Prostate gland (tissue), 2 donors: ENCODE results near the gene DYSF. TPM values are rescaled to one million over a fixed set of nuclear protein-coding genes. Genes with fewer than 3 reads are reported as not detected.

Experiments
- DNase-seq: peaks from one replicate; pipeline ENCODE4 v3.0.0-alpha.2; 2019; ENCODE audit warnings: low spot score
- H3K27ac ChIP-seq, 2 donors: fragments of 200-600 bp; sonication (generic); 2 replicates each; pipeline ENCODE4 v1.5.1; 2017 to 2019
- H3K27me3 ChIP-seq: fragments of 200-600 bp; sonication (generic); replicated peaks from 2 replicates; pipeline ENCODE4 v1.5.1; 2019; ENCODE audit not compliant: insufficient read depth
- H3K36me3 ChIP-seq, 2 donors: fragments of 200-600 bp; sonication (generic); 1 replicate in 1 of 2; 2 replicates in 1 of 2; pipeline versions ENCODE4 v1.5.1 to v1.8.1; 2017 to 2019
- H3K4me1 ChIP-seq: fragments of 200-600 bp; sonication (generic); replicated peaks from 2 replicates; pipeline ENCODE4 v1.5.1; 2019
- H3K4me3 ChIP-seq, 2 donors: fragments of 200-600 bp; sonication (generic); 2 replicates each; pipeline ENCODE4 v1.5.1; 2017 to 2019
- H3K9me3 ChIP-seq: fragments of 200-600 bp; sonication (generic); 2 replicates; pipeline ENCODE4 v1.5.1; 2017
- POLR2A ChIP-seq: fragments of 450-650 bp; IDR thresholded peaks from one replicate; pipeline ENCODE4 v1.6.1; 2016; ENCODE audit warnings: antibody characterized with exemption, mild to moderate bottlenecking
- POLR2AphosphoS5 ChIP-seq: sonication (generic); formaldehyde crosslinking; IDR thresholded peaks from one replicate; pipeline ENCODE4 v1.6.1; 2017; ENCODE audit warnings: antibody characterized with exemption
- WGBS: methylation state at CpG from one replicate; pipeline ENCODE4 v1.1.5; 2018; 5-methylcytosine and 5-hydroxymethylcytosine counted together
- intact Hi-C: fragments of 100-400 bp; cut with DNase I; formaldehyde crosslinking; loops from one replicate; pipeline ENCODE4 v1.14.2; 2022
- total RNA-seq, 2 donors: library from RNA; depleted of rRNA; stranded (reverse); fragments of >200 nt; gene quantifications; one replicate each; pipeline ENCODE4 v1.1.0, GENCODE V29; 2016
- TF ChIP-seq, protein P1 (sequence below), 4 experiments: fragments of 200-600 bp in 2 of 4; fragments of 450-650 bp in 2 of 4; sonication (generic) in 2 of 4; IDR thresholded peaks; 1 replicate in 3 of 4; 2 replicates in 1 of 4; pipeline ENCODE4 v1.5.1; 2016 to 2019; ENCODE audit warnings: antibody characterized with exemption in 4 of 4, mild to moderate bottlenecking in 2 of 4, moderate library complexity in 2 of 4

DYSF gene
- total RNA-seq, 2 donors from 2014 or later: 5.9 to 9.4 TPM

DNA sequence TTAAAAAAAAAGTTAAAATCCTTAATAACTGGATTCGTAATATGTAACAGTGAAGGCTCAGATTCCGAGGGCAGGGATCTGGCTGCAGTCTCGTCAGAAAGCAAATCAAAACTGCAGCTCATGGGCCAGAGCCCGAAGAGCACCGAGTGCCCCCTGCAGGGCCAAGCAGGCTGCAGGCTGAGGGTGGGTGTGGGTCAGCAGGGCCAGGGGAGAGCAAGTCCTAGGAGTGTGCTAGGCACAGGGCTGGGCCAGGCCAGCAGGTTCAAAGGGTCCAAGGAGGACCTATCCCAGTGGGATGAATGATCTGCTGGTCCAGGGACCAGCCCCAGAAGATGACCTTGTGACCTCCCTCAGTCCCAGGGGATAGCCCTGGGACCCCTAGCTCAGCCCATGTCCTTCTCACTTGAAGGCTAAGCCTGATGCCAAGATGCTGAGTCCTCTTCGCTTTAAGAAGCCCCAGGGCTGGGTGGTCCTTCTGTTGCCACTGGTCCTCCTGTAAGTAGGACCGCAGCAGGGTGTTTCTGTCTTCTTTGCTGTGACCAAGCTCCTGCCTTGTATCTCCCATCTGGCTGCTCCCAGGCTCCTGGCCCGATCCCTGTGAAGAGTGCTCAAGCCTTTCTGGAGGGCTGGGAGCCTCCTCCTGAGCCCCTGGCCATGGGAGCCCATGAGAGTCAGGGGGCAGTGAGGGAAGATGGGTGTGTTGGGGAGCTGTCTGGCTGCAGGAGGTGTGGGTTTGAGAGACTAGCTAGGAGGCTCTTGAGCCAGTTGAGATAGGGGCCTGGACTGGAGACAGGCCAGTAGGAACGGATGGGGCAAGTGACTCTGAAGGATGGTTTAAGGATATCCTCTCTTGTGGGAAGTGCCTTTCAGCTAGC, 150.7 kb downstream of the DYSF start:
- no peaks in the 10 kb centered on the region for H3K27me3 ChIP-seq
- TF ChIP-seq, protein P1, sequence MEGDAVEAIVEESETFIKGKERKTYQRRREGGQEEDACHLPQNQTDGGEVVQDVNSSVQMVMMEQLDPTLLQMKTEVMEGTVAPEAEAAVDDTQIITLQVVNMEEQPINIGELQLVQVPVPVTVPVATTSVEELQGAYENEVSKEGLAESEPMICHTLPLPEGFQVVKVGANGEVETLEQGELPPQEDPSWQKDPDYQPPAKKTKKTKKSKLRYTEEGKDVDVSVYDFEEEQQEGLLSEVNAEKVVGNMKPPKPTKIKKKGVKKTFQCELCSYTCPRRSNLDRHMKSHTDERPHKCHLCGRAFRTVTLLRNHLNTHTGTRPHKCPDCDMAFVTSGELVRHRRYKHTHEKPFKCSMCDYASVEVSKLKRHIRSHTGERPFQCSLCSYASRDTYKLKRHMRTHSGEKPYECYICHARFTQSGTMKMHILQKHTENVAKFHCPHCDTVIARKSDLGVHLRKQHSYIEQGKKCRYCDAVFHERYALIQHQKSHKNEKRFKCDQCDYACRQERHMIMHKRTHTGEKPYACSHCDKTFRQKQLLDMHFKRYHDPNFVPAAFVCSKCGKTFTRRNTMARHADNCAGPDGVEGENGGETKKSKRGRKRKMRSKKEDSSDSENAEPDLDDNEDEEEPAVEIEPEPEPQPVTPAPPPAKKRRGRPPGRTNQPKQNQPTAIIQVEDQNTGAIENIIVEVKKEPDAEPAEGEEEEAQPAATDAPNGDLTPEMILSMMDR (IDR thresholded peaks at IDR 0.05): no peak
- TF ChIP-seq POLR2A (no peak), POLR2AphosphoS5 (no peak)
- H3K4me3 ChIP-seq: no peak overlapping the region
- H3K27ac ChIP-seq: no peak overlapping the region
- 72% methylated on average over 9 of the region's 9 CpGs for WGBS
- no peaks in the 10 kb centered on the region for H3K36me3 ChIP-seq
- H3K4me1 ChIP-seq: no peaks in the 10 kb centered on the region
- H3K9me3 ChIP-seq: no peaks in the 10 kb centered on the region
- intact Hi-C loops: no loop called here
- no peak for DNase-seq

DNA sequence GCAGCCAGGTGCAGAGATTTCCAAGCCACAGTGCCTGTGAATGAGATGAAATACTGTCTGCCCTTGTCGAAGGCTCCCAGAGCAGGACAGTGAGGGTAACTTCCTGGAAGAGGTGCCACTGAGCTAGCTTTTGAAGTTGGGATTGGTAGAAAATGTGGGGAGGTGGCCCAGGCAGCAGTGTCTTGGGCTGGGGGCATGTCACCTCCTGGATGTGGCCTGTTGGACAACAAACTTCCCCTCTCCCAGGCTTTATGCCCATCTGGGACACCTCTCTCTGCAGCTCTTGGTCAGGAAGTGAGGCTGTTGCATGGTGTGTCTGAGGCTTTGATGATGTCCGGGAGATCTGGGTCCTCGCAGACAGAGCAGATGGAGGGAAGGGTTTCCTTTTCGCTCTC, 151.4 kb downstream of the DYSF start:
- TF ChIP-seq POLR2AphosphoS5 (no peak), POLR2A (no peak)
- TF ChIP-seq, protein P1 (IDR thresholded peaks at IDR 0.05): no peak
- 69% methylated on average over 4 of the region's 4 CpGs for WGBS
- Histone ChIP-seq H3K9me3 (no peaks in the 10 kb centered on the region), H3K4me1 (no peaks in the 10 kb centered on the region), H3K27ac (no peak overlapping the region), H3K4me3 (no peak overlapping the region), H3K27me3 (no peaks in the 10 kb centered on the region), H3K36me3 (no peaks in the 10 kb centered on the region)
- intact Hi-C loops: no loop called here
- no peak for DNase-seq

DNA sequence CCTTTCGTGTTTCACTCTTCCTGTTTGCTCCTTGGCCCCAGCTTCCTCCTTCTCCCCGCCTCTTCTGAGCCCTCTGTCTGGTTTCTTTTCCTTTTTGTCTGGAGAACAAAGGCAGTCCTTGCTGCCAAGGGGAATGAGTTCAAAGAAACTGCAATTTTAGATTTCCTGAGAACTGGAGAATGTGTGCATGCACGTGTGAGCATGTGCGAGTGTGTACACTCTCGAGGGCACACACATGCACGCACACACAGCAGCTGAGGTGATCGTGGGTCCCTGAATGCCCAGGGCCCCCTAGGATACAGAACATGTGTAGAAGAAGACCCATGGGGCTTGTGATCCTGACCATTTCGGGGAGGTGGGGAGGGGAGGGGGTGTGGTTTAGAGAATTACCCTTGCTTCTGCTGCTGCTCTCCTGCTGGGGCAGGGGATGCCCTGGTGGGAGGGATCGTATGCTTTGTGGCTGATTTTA, 151.8 kb downstream of the DYSF start:
- H3K36me3 ChIP-seq: no peaks in the 10 kb centered on the region
- intact Hi-C loops: no loop called here
- DNase-seq: no peak
- H3K27ac ChIP-seq: no peak overlapping the region
- no peaks in the 10 kb centered on the region for H3K27me3 ChIP-seq
- no peaks in the 10 kb centered on the region for H3K4me1 ChIP-seq
- H3K9me3 ChIP-seq: no peaks in the 10 kb centered on the region
- TF ChIP-seq POLR2A: no peak
- TF ChIP-seq, protein P1 (IDR thresholded peaks at IDR 0.05): no peak
- no peak for TF ChIP-seq POLR2AphosphoS5
- H3K4me3 ChIP-seq: no peak overlapping the region
- 53% methylated on average over 9 of the region's 9 CpGs for WGBS

DNA sequence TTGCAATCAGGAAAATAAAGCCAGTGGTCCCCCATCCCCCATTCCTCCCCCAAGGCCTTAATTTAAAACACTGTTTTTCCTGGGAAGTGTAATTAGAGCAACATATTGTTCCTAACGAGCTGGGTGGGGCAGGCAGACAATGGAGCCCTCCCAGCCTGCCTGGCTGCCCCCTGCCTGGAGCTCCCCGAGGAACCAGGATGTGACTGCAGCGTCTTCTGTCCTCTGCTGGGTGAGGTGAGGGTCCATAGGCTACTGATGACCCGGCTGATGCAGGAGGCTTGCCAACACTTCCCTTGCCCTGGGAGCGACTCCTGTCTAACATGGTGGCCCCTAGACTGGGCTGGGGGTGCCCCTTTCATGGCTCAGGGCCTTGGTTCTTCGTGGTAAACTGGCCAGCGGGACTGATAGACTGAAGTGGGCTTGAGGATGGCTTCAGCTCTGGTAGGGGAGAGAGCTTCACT, 152.4 kb downstream of the DYSF start:
- intact Hi-C loops: no loop called here
- no peak overlapping the region for H3K27ac ChIP-seq
- 82% methylated on average over 7 of the region's 7 CpGs for WGBS

More for the DNA sequence above, 152.4 kb downstream of the DYSF start:
- no peak for DNase-seq
- TF ChIP-seq, protein P1 (IDR thresholded peaks at IDR 0.05): no peak
- TF ChIP-seq POLR2A: no peak
- no peak for TF ChIP-seq POLR2AphosphoS5
- Histone ChIP-seq H3K9me3 (no peaks in the 10 kb centered on the region), H3K4me3 (no peak overlapping the region), H3K36me3 (no peaks in the 10 kb centered on the region), H3K27me3 (no peaks in the 10 kb centered on the region), H3K4me1 (no peaks in the 10 kb centered on the region)
